ENCODE measurements around the gene SIGLEC10.

SIGLEC10 gene

GRCh38 chr19:51365965-51366388 lies 51.5 kb downstream of the SIGLEC10 start, which contains the start of gene ETFB:
TSS of gene ETFB (minus strand) at chr19:51366388. CDS start at chr19:51366326, 62 bp downstream.
- no peak for DNase-seq (ENCODE audit: low read depth)

GRCh38 chr19:51365211-51365964 lies 52.1 kb downstream of the SIGLEC10 start:
- DNase-seq (ENCODE audit: low read depth): no peak

GRCh38 chr19:51364200-51365106 lies 53.0 kb downstream of the SIGLEC10 start:
- no peak for DNase-seq (ENCODE audit: low read depth)

GRCh38 chr19:51361239-51361638 lies 56.2 kb downstream of the SIGLEC10 start:
- no peak for DNase-seq (ENCODE audit: low read depth)

All from stimulated activated CD8-positive, alpha-beta memory T cell treated with anti-CD3 and anti-CD28 coated beads, Interleukin-12 subunit alpha, Interleukin-12 subunit beta, amount 100 ng/mL, for 1 hour (primary cell).